Mammary epithelial cell (primary cell): Measurements from ENCODE around the gene MYO7A.

Experiments
- CTCF ChIP-seq, 2 donors: IDR thresholded peaks in 1 of 2; conservative IDR thresholded peaks in 1 of 2; 2 replicates each; pipeline ENCODE4 v1.5.1; 2011 to 2012; ENCODE audit warnings: inconsistent platforms in 2 of 2, low read length in 2 of 2, mild to moderate bottlenecking in 2 of 2, control low read depth in 1 of 2, low read depth in 1 of 2; ENCODE audit not compliant: insufficient read depth in 1 of 2; ENCODE audit errors: extremely low read depth in 1 of 2
- EZH2 ChIP-seq: IDR thresholded peaks from 2 replicates; pipeline ENCODE4 v1.6.1; 2012; ENCODE audit warnings: low read length, inconsistent platforms, borderline replicate concordance

- TF ChIP-seq CTCF (conservative IDR thresholded peaks at IDR 0.05 in 1 of 2, IDR thresholded peaks at IDR 0.05 in 1 of 2; ENCODE audit: extremely low read depth in 1 of 2, insufficient read depth in 1 of 2, low read depth in 1 of 2, low read length in 2 of 2) (no peak), EZH2 (no peak)
These were observed 53.2 kb downstream of the MYO7A start for GRCh38 chr11:77181226-77181625.
